DOHH2 (cell line): Measurements from ENCODE around the gene FOS.

Experiments used
- H3F3A ChIP-seq: fragments of 200-600 bp; sonication (generic), shearing (Covaris generic); 2 replicates; pipeline ENCODE4 v1.6.0; 2016; ENCODE audit warnings: antibody characterized with exemption, mild to moderate bottlenecking; ENCODE audit not compliant: control insufficient read depth, insufficient read depth
- H3K27ac ChIP-seq: fragments of 200-600 bp; sonication (generic); 2 replicates; pipeline ENCODE4 v1.5.1; 2014; ENCODE audit warnings: low read depth, mild to moderate bottlenecking, low read length, moderate library complexity
- H3K27me3 ChIP-seq: fragments of 200-600 bp; sonication (generic); 2 replicates; pipeline ENCODE4 v1.6.1; 2014; ENCODE audit warnings: mild to moderate bottlenecking, low read length, mixed read lengths; ENCODE audit not compliant: control insufficient read depth
- H3K36me3 ChIP-seq: fragments of 200-600 bp; sonication (generic); 2 replicates; pipeline ENCODE4 v1.6.1; 2014; ENCODE audit warnings: mild to moderate bottlenecking, low read length, moderate library complexity, mixed read lengths; ENCODE audit not compliant: control insufficient read depth
- H3K4me1 ChIP-seq: fragments of 200-600 bp; sonication (generic); 2 replicates; pipeline ENCODE4 v1.6.1; 2014; ENCODE audit warnings: mild to moderate bottlenecking, low read length, mixed read lengths; ENCODE audit not compliant: control insufficient read depth
- H3K4me2 ChIP-seq: fragments of 200-600 bp; sonication (generic); 2 replicates; pipeline ENCODE4 v1.6.0; 2014; ENCODE audit warnings: mild to moderate bottlenecking, low read length, moderate library complexity
- H3K4me3 ChIP-seq: fragments of 200-600 bp; sonication (generic); 2 replicates; pipeline ENCODE4 v1.5.1; 2014; ENCODE audit warnings: mild to moderate bottlenecking, low read length, mixed read lengths
- H3K79me2 ChIP-seq: fragments of 200-600 bp; sonication (generic); 2 replicates; pipeline ENCODE4 v1.6.1; 2014; ENCODE audit warnings: mild to moderate bottlenecking, low read length, mixed read lengths; ENCODE audit not compliant: control insufficient read depth
- H3K9me2 ChIP-seq: fragments of 200-600 bp; sonication (generic); replicated peaks from 2 replicates; pipeline ENCODE4 v1.6.1; 2014; ENCODE audit warnings: mild to moderate bottlenecking, low read length, mixed read lengths; ENCODE audit not compliant: control insufficient read depth
- H3K9me3 ChIP-seq: fragments of 200-600 bp; sonication (generic); 2 replicates; pipeline ENCODE4 v1.6.1; 2014; ENCODE audit warnings: antibody characterized with exemption, low read length, mixed read lengths; ENCODE audit not compliant: control insufficient read depth, insufficient read depth
- H4K20me1 ChIP-seq: fragments of 200-600 bp; sonication (generic); 2 replicates; pipeline ENCODE4 v1.6.0; 2014; ENCODE audit warnings: low read depth, mild to moderate bottlenecking, antibody characterized with exemption, low read length, moderate library complexity; ENCODE audit not compliant: control insufficient read depth, insufficient read depth
- EZH2phosphoT487 ChIP-seq: fragments of 200-600 bp; sonication (generic); IDR thresholded peaks from 2 replicates; pipeline ENCODE4 v1.6.1; 2017; ENCODE audit warnings: borderline replicate concordance, mild to moderate bottlenecking, antibody characterized with exemption, low read length, moderate library complexity, mixed read lengths
- TF ChIP-seq, protein P1 (sequence below): fragments of 200-600 bp; sonication (generic); IDR thresholded peaks from one replicate; pipeline ENCODE4 v1.5.1; 2014; ENCODE audit warnings: antibody characterized with exemption, mild to moderate bottlenecking, low read depth, low read length; ENCODE audit not compliant: poor library complexity, severe bottlenecking

Gene FOS

DNA sequence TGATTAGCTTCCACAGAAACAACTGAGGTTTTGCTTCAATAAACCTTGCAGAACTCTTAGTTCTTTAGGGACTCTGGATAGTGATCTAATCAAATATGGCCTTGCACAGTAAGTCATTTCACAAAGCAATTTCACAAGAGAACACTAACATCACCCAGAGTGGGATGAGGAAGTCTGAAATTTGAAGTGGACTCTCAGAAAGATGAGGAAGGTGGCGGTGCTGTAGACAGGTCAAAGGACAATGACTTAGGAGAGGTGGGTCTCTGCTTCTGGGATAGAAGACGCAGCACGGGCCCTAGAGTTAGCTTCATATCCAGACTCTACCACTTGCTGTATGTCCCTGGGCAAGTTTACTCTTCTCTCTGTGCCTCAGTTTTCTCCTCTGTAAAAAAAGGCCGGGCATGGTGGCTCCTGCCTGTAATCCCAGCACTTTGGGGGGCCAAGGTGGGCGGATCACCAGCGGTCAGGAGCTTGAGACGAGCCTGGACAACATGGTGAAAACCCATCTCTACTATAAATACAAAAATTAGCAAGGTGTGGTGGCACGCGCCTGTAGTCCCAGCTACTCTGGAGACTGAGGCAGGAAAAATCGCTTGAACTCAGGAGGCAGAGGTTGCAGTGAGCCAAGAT, 18.9 kb downstream of the FOS start:
- Histone ChIP-seq H3K27ac (no peak overlapping the region), H3K9me2 (no peaks in the 10 kb centered on the region), H3K36me3 (no peaks in the 10 kb centered on the region), H3K79me2 (no peaks in the 10 kb centered on the region), H3K27me3 (peaks cover 11% of the 10 kb centered on the region), H3K4me2 (no peak overlapping the region), H3K4me1 (peaks cover 26% of the 10 kb centered on the region), H4K20me1 (no peaks in the 10 kb centered on the region), H3K4me3 (no peak overlapping the region), H3K9me3 (no peaks in the 10 kb centered on the region), H3F3A (no peaks in the 10 kb centered on the region)
- TF ChIP-seq, protein P1, sequence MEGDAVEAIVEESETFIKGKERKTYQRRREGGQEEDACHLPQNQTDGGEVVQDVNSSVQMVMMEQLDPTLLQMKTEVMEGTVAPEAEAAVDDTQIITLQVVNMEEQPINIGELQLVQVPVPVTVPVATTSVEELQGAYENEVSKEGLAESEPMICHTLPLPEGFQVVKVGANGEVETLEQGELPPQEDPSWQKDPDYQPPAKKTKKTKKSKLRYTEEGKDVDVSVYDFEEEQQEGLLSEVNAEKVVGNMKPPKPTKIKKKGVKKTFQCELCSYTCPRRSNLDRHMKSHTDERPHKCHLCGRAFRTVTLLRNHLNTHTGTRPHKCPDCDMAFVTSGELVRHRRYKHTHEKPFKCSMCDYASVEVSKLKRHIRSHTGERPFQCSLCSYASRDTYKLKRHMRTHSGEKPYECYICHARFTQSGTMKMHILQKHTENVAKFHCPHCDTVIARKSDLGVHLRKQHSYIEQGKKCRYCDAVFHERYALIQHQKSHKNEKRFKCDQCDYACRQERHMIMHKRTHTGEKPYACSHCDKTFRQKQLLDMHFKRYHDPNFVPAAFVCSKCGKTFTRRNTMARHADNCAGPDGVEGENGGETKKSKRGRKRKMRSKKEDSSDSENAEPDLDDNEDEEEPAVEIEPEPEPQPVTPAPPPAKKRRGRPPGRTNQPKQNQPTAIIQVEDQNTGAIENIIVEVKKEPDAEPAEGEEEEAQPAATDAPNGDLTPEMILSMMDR = no peak
- TF ChIP-seq EZH2phosphoT487 = no peak

DNA sequence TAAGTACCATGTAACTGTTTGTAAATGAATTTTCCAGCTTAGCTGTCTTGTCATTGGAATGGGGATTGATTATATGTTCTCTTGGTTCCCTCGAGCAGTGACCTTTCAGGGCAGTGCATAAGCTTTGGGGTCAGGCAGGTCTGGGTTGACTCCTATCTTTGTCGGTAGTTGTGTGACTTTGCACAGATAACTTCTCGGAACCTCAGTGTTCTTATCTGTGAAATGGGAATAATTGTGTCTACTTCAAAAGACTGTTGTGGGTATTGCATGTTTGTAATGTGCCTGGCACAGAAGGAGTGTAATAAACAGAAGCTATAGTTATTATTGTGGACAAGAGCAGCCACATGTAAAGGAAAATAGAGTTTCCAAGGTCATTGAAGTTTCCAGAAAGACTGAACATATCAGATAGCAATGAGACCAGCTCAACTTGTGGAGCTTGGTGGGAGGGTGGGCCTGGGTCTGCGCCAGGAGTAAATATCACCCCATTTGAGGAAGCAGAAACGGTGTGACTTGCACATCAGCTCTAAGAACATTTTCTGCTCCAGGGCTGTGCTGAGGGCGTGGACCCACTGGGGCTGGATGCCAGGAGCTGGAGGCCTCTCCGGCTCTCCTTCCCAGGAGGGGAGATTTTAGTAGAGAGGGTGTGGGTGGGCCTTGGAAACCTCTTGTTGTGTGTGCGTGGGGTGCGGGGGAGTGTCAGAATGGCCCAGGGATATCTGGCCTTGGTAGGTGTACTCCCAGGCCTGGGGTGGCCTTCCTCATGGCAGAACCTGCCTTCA, 19.7 kb downstream of the FOS start:
- no peak for TF ChIP-seq EZH2phosphoT487
- TF ChIP-seq, protein P1 = no peak
- Histone ChIP-seq H3K27ac (no peak overlapping the region), H3K4me2 (no peak overlapping the region), H3K36me3 (no peaks in the 10 kb centered on the region), H3K9me2 (no peaks in the 10 kb centered on the region), H3K27me3 (peaks cover 11% of the 10 kb centered on the region), H4K20me1 (no peaks in the 10 kb centered on the region), H3K9me3 (no peaks in the 10 kb centered on the region), H3K4me1 (peaks cover 26% of the 10 kb centered on the region), H3K4me3 (no peak overlapping the region), H3K79me2 (no peaks in the 10 kb centered on the region), H3F3A (no peaks in the 10 kb centered on the region)

DNA sequence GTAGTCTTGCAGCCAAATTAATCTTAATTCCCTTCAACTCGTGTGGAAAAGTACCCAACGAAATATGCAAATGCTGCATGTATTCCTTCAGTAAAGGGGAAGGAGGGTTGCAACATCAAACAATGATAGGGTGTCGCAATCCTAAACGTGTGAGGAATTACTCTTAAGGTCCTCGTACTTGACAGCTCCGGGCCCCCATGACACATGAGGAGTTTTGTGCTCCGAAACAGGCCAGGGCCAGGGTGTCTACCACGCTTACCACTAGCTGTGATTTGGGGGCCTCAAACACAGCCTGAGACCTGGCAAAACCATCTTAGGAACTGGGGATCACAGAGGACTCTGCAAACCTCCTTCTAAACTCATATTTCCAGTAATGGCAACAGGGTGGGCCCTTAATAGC, 20.4 kb downstream of the FOS start:
- Histone ChIP-seq H3K27ac (no peak overlapping the region), H3K36me3 (no peaks in the 10 kb centered on the region), H3K9me3 (no peaks in the 10 kb centered on the region), H3K4me1 (peaks cover 26% of the 10 kb centered on the region), H3K9me2 (no peaks in the 10 kb centered on the region), H3K4me2 (no peak overlapping the region), H3K79me2 (no peaks in the 10 kb centered on the region), H3K27me3 (peaks cover 11% of the 10 kb centered on the region), H3K4me3 (no peak overlapping the region), H3F3A (no peaks in the 10 kb centered on the region), H4K20me1 (no peaks in the 10 kb centered on the region)
- TF ChIP-seq, protein P1 = no peak
- no peak for TF ChIP-seq EZH2phosphoT487
